WTC11 (cell line): Measurements from ENCODE around the gene MBD6.
"Not testable (repeated sequence)": the region's sequence is repeated elsewhere in the genome, so short reads cannot be mapped to it uniquely, and the experiment has no call there.

Source experiments
- CTCF ChIP-seq: fragments of 200-600 bp; IDR thresholded peaks from 2 replicates; pipeline ENCODE4 v1.8.0; 2022; ENCODE audit warnings: antibody characterized with exemption
- E2F1 ChIP-seq: sonication (generic); formaldehyde crosslinking; IDR thresholded peaks from 2 replicates; pipeline ENCODE4 v1.8.0; 2022; ENCODE audit warnings: mild to moderate bottlenecking, missing genetic modification reagents
- ETV6 ChIP-seq: sonication (generic); formaldehyde crosslinking; IDR thresholded peaks from 2 replicates; pipeline ENCODE4 v1.8.1; 2022; ENCODE audit warnings: mild to moderate bottlenecking, missing genetic modification reagents
- NFYB ChIP-seq: sonication (generic); formaldehyde crosslinking; conservative IDR thresholded peaks from 2 replicates; pipeline ENCODE4 v1.8.0; 2022; ENCODE audit warnings: low read depth, missing genetic modification reagents
- STAT6 ChIP-seq: sonication (generic); formaldehyde crosslinking; conservative IDR thresholded peaks from 2 replicates; pipeline ENCODE4 v1.8.1; 2023; ENCODE audit warnings: mild to moderate bottlenecking, low read depth, missing genetic modification reagents, moderate library complexity
- ZNF423 ChIP-seq: fragments of 250-450 bp; sonication (Bioruptor Pico); IDR thresholded peaks from 2 replicates; pipeline ENCODE4 v2.1.2; 2022; ENCODE audit warnings: mild to moderate bottlenecking, moderate library complexity
- ZNF512 ChIP-seq: sonication (generic); formaldehyde crosslinking; IDR thresholded peaks from 2 replicates; pipeline ENCODE4 v1.8.1; 2022; ENCODE audit warnings: missing genetic modification reagents, borderline replicate concordance

- not testable (repeated sequence) for TF ChIP-seq ETV6 (CRISPR knock-in tag); NFYB; CTCF; E2F1; ZNF423 (CRISPR knock-in tag); ZNF512 (CRISPR knock-in tag); STAT6 (CRISPR knock-in tag)
Observed at GRCh38 chr12:57507796-57508195, 14.8 kb upstream of the MBD6 start.
